HG02852 (cell line): ENCODE measurements around the gene PTPN3.
"Not testable (repeated sequence)": the region's sequence is repeated elsewhere in the genome, so short reads cannot be mapped to it uniquely, and the experiment has no call there.

Experiments used
- ATAC-seq: cut with Tn5 transposase; IDR thresholded peaks from one replicate; pipeline ENCODE4 v1.9.1; 2021; ENCODE audit warnings: mild to moderate bottlenecking, moderate library complexity; ENCODE audit not compliant: unreplicated experiment

PTPN3 gene

GRCh38 chr9:109498195-109499092 lies at the start of gene PTPN3:
PTPN3 (minus strand) TSS chr9:109498307; CDS start chr9:109463434, 34,873 bp downstream.
- ATAC-seq = no peak

- not testable (repeated sequence) for ATAC-seq
Observed at GRCh38 chr9:109544954-109545353, 46.8 kb upstream of the PTPN3 start.

- ATAC-seq = no peak
Observed at GRCh38 chr9:109542922-109543321, 44.8 kb upstream of the PTPN3 start.

- no peak for ATAC-seq
Observed at GRCh38 chr9:109538346-109538745, 40.2 kb upstream of the PTPN3 start.

GRCh38 chr9:109537288-109537687 lies 39.2 kb upstream of the PTPN3 start:
- ATAC-seq = no peak

- ATAC-seq = no peak
Observed at GRCh38 chr9:109536859-109537258, 38.8 kb upstream of the PTPN3 start.

GRCh38 chr9:109535365-109535764 lies 37.3 kb upstream of the PTPN3 start:
- ATAC-seq = no peak

GRCh38 chr9:109534151-109534550 lies 36.0 kb upstream of the PTPN3 start:
- ATAC-seq = no peak

- not testable (repeated sequence) for ATAC-seq
Observed at GRCh38 chr9:109532652-109533051, 34.5 kb upstream of the PTPN3 start.

- ATAC-seq = no peak
Observed at GRCh38 chr9:109522106-109522505, 24.0 kb upstream of the PTPN3 start.

GRCh38 chr9:109520475-109521132 lies 22.5 kb upstream of the PTPN3 start:
- ATAC-seq = peak; percentile 88

GRCh38 chr9:109519366-109519765 lies 21.3 kb upstream of the PTPN3 start:
- no peak for ATAC-seq

- ATAC-seq = no peak
Observed at GRCh38 chr9:109518621-109519335, 20.7 kb upstream of the PTPN3 start.

- no peak for ATAC-seq
Observed at GRCh38 chr9:109517901-109518377, 19.8 kb upstream of the PTPN3 start.

- ATAC-seq = no peak
Observed at GRCh38 chr9:109513871-109514270, 15.8 kb upstream of the PTPN3 start.

- no peak for ATAC-seq
Observed at GRCh38 chr9:109512170-109512756, 14.2 kb upstream of the PTPN3 start.

- ATAC-seq = no peak
Observed at GRCh38 chr9:109510506-109510905, 12.4 kb upstream of the PTPN3 start.

GRCh38 chr9:109510042-109510441 lies 11.9 kb upstream of the PTPN3 start:
- not testable (repeated sequence) for ATAC-seq

GRCh38 chr9:109509611-109510010 lies 11.5 kb upstream of the PTPN3 start:
- no peak for ATAC-seq

- ATAC-seq = no peak
Observed at GRCh38 chr9:109507421-109507838, 9.3 kb upstream of the PTPN3 start.
